Measurements from ENCODE around the gene PPP2R3A. TPM values are rescaled to one million over a fixed set of nuclear protein-coding genes. Genes with fewer than 3 reads are reported as not detected.

Gene PPP2R3A
- total RNA-seq, 2 donors from 2014 or later, result 49.5 to 71.9 TPM

DNA sequence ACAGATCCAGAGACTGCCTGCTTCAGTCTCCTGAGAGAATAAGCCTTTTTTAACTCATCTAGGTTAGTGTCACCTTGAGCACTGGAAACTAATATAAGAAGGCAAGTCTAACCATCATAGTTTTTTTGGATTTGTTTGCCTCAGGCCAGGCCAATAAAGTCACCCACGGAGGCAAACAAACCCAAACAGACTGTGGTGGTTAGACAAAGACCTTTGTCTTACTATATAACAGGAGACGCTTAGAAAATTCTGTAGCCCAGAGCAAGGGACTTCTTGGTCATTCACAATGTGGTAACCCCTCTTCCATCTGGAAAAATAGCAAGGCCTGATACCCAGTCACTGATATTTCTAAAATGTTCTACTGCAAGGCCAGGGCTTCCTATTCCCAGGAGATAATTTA, 45.3 kb upstream of the PPP2R3A start:
- H3K4me3 ChIP-seq, result no peak overlapping the region
- H3K36me3 ChIP-seq, result no peaks in the 10 kb centered on the region
- H3K9me3 ChIP-seq, result no peaks in the 10 kb centered on the region
- no peak overlapping the region for H3K27ac ChIP-seq
- H3K4me1 ChIP-seq, result no peaks in the 10 kb centered on the region
- no peak for TF ChIP-seq CTCF (IDR thresholded peaks at IDR 0.05)
- no peak for DNase-seq (ENCODE audit: low spot score)
- H3K27me3 ChIP-seq, result no peaks in the 10 kb centered on the region

DNA sequence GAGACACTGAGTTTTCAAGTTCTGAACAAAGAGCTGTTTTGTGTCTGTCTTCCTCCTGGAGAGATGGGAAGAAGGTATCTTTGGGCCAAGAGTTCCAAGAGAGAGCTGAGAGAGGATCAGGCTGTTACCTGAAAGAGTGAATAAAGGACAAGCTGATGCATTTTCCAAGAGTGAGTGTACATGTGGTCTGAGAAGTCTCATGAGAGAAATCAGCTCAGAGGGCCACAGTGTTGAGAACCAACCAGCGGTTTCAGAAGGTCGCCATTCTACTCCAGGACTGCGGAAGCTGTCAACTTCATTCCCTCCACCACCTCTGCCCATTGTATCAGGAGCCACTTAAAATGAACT, 42.7 kb upstream of the PPP2R3A start:
- Histone ChIP-seq H3K36me3 (no peaks in the 10 kb centered on the region), H3K27me3 (no peaks in the 10 kb centered on the region), H3K4me1 (no peaks in the 10 kb centered on the region), H3K9me3 (no peaks in the 10 kb centered on the region), H3K4me3 (no peak overlapping the region), H3K27ac (no peak overlapping the region)
- no peak for DNase-seq (ENCODE audit: low spot score)
- TF ChIP-seq CTCF (IDR thresholded peaks at IDR 0.05), result no peak

- H3K4me3 ChIP-seq, result no peak overlapping the region
- H3K9me3 ChIP-seq, result no peaks in the 10 kb centered on the region
- no peaks in the 10 kb centered on the region for H3K27me3 ChIP-seq
- no peaks in the 10 kb centered on the region for H3K36me3 ChIP-seq
- no peak for TF ChIP-seq CTCF (IDR thresholded peaks at IDR 0.05)
- H3K27ac ChIP-seq, result no peak overlapping the region
- DNase-seq (ENCODE audit: low spot score), result no peak
- H3K4me1 ChIP-seq, result peaks cover 0 to 1% of the 10 kb centered on the region in 2 donors
Measured at GRCh38 chr3:135924506-135924905, 41.0 kb upstream of the PPP2R3A start.

- DNase-seq (ENCODE audit: low spot score), result no peak
- Histone ChIP-seq H3K4me3 (no peak overlapping the region), H3K36me3 (no peaks in the 10 kb centered on the region), H3K27ac (no peak overlapping the region), H3K9me3 (no peaks in the 10 kb centered on the region), H3K27me3 (no peaks in the 10 kb centered on the region), H3K4me1 (peaks cover 0 to 11% of the 10 kb centered on the region in 2 donors)
- TF ChIP-seq CTCF (IDR thresholded peaks at IDR 0.05), result no peak
Measured at GRCh38 chr3:135926664-135927063, 38.9 kb upstream of the PPP2R3A start.

GRCh38 chr3:135927155-135927554, 38.4 kb upstream of the PPP2R3A start:
- TF ChIP-seq CTCF (IDR thresholded peaks at IDR 0.05), result no peak
- DNase-seq (ENCODE audit: low spot score), result no peak
- H3K36me3 ChIP-seq, result no peaks in the 10 kb centered on the region
- no peaks in the 10 kb centered on the region for H3K27me3 ChIP-seq
- H3K4me1 ChIP-seq, result peaks cover 0 to 11% of the 10 kb centered on the region in 2 donors
- H3K4me3 ChIP-seq, result no peak overlapping the region
- no peaks in the 10 kb centered on the region for H3K9me3 ChIP-seq
- no peak overlapping the region for H3K27ac ChIP-seq

DNA sequence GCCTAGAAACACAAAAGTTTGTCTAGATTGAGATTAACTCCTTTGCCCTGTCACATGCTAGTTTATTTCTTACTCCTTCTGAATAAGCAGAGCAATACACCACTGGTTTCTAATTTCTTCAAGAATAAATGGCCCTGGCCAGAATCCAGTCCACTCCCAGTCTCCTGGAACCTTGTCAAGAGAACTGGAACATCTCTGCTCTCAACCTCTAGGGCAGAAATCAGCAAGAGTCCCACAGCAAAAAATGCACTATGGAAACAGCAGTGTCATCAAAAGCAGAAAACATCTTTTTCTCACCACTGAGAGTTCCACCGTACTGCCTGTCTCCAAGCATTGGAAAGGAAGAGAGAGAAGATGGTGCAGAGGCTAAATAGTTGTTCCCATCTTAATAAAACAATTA, 35.9 kb upstream of the PPP2R3A start:
- H3K4me3 ChIP-seq, result no peak overlapping the region
- H3K27ac ChIP-seq, result no peak overlapping the region
- no peak for DNase-seq (ENCODE audit: low spot score)
- no peaks in the 10 kb centered on the region for H3K36me3 ChIP-seq
- H3K27me3 ChIP-seq, result no peaks in the 10 kb centered on the region
- H3K4me1 ChIP-seq, result peaks cover 0 to 11% of the 10 kb centered on the region in 2 donors
- TF ChIP-seq CTCF (IDR thresholded peaks at IDR 0.05), result no peak
- H3K9me3 ChIP-seq, result no peaks in the 10 kb centered on the region

Measured in right atrium auricular region (tissue), 2 donors.